ENCODE results near the gene PRKCE. TPM values are rescaled to one million over a fixed set of nuclear protein-coding genes. Genes with fewer than 3 reads are reported as not detected.

The PRKCE gene
- total RNA-seq, 1 donor from 2014 or later = 24.2 TPM

DNA sequence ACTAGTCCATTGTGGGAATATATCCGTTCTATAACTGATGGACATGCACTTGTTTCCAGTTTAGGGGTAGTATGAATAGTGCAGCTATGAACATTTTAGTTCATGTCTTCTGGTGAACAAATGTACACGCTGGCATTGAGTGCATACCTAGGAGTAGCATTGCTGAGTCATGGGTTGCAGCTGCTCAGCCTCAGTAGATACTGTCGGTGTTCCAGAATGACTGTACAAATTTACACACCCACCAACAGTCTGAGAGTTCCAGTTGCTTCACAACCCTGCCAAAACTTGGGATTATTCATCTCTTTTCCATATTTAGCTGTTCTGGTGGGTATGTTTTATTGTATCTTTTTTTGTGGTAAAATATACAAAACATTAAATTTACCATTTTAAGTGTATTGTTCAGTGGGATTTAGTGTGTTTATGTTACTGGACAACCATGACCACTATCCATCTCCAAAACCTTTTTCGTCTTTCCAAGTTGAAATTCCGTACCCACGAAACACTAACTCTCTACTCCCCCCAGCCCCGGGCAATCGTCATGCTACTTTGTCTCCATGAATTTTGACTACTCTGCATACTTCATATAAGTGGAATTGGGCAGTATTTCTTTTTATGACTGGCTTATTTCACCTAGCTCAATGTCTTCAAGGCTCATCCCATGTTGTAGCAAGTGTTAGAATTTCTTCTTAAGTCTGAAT, 281.0 kb downstream of the PRKCE start:
- no peak for DNase-seq (ENCODE audit: low spot score)
- Mint-ChIP-seq H3K27ac (ENCODE audit: unreplicated experiment) (no peak overlapping the region), H3K4me3 (ENCODE audit: unreplicated experiment) (no peak overlapping the region), H3K4me1 (ENCODE audit: unreplicated experiment) (no peaks in the 10 kb centered on the region), H3K9me3 (ENCODE audit: unreplicated experiment) (no peaks in the 10 kb centered on the region), H3K36me3 (ENCODE audit: low read depth, unreplicated experiment) (no peaks in the 10 kb centered on the region), H3K27me3 (ENCODE audit: unreplicated experiment) (peaks cover 1% of the 10 kb centered on the region)
- TF ChIP-seq, protein P1, sequence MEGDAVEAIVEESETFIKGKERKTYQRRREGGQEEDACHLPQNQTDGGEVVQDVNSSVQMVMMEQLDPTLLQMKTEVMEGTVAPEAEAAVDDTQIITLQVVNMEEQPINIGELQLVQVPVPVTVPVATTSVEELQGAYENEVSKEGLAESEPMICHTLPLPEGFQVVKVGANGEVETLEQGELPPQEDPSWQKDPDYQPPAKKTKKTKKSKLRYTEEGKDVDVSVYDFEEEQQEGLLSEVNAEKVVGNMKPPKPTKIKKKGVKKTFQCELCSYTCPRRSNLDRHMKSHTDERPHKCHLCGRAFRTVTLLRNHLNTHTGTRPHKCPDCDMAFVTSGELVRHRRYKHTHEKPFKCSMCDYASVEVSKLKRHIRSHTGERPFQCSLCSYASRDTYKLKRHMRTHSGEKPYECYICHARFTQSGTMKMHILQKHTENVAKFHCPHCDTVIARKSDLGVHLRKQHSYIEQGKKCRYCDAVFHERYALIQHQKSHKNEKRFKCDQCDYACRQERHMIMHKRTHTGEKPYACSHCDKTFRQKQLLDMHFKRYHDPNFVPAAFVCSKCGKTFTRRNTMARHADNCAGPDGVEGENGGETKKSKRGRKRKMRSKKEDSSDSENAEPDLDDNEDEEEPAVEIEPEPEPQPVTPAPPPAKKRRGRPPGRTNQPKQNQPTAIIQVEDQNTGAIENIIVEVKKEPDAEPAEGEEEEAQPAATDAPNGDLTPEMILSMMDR (IDR thresholded peaks at IDR 0.05; ENCODE audit: unreplicated experiment) = no peak

DNA sequence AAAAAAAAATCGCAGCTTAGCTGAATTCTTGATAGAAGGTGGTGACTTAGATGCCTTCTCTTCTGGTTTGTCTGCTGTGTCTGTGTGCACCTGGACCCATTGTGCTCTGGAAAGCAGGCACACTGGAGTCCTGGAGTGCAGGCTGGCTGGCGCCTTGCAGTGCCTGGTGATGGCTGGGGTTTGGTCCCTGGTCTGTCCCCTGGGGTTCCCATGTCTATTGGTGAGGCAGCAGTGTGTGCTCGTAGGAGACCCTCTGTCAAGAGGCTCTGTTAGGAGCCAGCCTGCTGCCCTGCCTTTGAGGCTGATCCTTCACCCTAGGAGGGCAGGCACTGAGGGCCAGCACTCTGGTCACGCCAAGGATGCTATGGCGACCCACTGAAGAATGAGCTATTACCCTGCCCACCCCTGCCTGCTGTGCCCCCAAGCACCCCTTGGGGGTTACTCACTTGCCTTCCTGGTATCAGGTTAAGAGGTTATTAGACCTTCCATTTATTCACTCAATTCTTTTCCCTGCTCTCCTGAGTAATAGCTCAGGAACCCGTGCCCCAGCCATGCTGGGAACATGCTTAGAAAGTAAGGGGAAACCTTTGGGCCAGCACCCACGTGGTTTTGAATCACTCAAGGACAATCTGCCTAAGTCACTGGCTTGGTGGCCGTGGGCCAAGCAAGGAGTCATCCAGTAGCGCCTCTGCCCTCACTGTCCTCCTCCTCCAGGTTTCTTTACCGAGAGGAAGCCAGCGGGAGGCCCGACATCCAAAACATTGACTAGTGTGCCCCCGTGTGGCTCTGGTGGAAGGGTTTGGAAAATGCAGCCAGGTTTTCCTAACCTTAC, 284.5 kb downstream of the PRKCE start:
- H3K4me3 Mint-ChIP-seq (ENCODE audit: unreplicated experiment) = no peak overlapping the region
- no peak overlapping the region for H3K27ac Mint-ChIP-seq (ENCODE audit: unreplicated experiment)
- peak; percentile 75 for DNase-seq (ENCODE audit: low spot score)
- peaks cover 1% of the 10 kb centered on the region for H3K27me3 Mint-ChIP-seq (ENCODE audit: unreplicated experiment)
- no peaks in the 10 kb centered on the region for H3K36me3 Mint-ChIP-seq (ENCODE audit: low read depth, unreplicated experiment)
- TF ChIP-seq, protein P1 (IDR thresholded peaks at IDR 0.05; ENCODE audit: unreplicated experiment) = peak; percentile 48
- no peaks in the 10 kb centered on the region for H3K9me3 Mint-ChIP-seq (ENCODE audit: unreplicated experiment)
- no peaks in the 10 kb centered on the region for H3K4me1 Mint-ChIP-seq (ENCODE audit: unreplicated experiment)

DNA sequence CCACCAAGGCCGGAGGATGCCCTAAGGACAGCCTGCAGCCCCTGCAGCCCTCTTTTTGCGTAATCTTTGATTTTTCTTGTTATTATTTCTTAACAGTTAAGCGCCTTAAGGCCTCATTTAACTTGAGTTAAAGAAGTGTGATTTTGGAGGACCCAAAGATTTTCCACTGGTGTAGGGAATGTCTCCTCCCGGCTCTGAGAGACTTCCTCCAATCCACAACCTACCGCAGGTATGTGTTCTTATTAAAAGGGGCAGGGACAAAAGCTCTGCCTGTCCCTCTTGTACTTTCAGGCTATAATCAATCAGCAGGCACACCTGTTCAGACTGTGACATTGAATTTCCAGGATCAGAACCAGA, 285.1 kb downstream of the PRKCE start:
- TF ChIP-seq, protein P1 (IDR thresholded peaks at IDR 0.05; ENCODE audit: unreplicated experiment) = no peak
- H3K9me3 Mint-ChIP-seq (ENCODE audit: unreplicated experiment) = no peaks in the 10 kb centered on the region
- no peaks in the 10 kb centered on the region for H3K36me3 Mint-ChIP-seq (ENCODE audit: low read depth, unreplicated experiment)
- H3K27me3 Mint-ChIP-seq (ENCODE audit: unreplicated experiment) = peaks cover 1% of the 10 kb centered on the region
- no peak overlapping the region for H3K4me3 Mint-ChIP-seq (ENCODE audit: unreplicated experiment)
- no peak overlapping the region for H3K27ac Mint-ChIP-seq (ENCODE audit: unreplicated experiment)
- H3K4me1 Mint-ChIP-seq (ENCODE audit: unreplicated experiment) = no peaks in the 10 kb centered on the region
- DNase-seq (ENCODE audit: low spot score) = no peak

DNA sequence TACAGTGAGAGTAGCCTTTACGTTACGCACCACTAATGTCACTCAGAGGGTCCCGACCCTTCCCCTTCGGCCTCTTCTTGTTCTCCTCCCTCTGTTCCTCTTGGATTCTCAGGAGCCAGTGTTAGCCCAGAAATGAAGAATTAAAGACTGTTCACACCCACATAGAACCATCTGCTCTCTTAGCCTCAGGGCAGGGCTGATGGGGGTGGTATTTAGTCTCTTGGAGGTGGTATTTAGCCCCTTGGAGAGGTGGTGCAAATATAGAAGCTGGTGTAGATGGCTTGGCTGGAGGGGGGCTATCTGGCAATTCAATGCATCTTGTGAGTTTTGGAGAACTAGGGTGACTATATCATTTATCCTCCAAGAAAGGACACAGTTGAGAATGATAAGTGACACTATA, 286.5 kb downstream of the PRKCE start:
- H3K4me3 Mint-ChIP-seq (ENCODE audit: unreplicated experiment) = no peak overlapping the region
- H3K27ac Mint-ChIP-seq (ENCODE audit: unreplicated experiment) = no peak overlapping the region
- no peaks in the 10 kb centered on the region for H3K36me3 Mint-ChIP-seq (ENCODE audit: low read depth, unreplicated experiment)
- TF ChIP-seq, protein P1 (IDR thresholded peaks at IDR 0.05; ENCODE audit: unreplicated experiment) = no peak
- H3K9me3 Mint-ChIP-seq (ENCODE audit: unreplicated experiment) = no peaks in the 10 kb centered on the region
- no peaks in the 10 kb centered on the region for H3K4me1 Mint-ChIP-seq (ENCODE audit: unreplicated experiment)
- DNase-seq (ENCODE audit: low spot score) = no peak
- peaks cover 1% of the 10 kb centered on the region for H3K27me3 Mint-ChIP-seq (ENCODE audit: unreplicated experiment)

Data from endothelial cell (in vitro differentiated cells).